KBM-7 (cell line): ENCODE results near the gene DCLK1.

Experiments
- DNase-seq: peaks from one replicate; pipeline ENCODE4 v3.0.0-alpha.2; 2015
- in situ Hi-C: fragments of 300-500 bp; cut with MboI; formaldehyde crosslinking; loops from 2 replicates; pipeline ENCODE4 v1.14.3; 2020; ENCODE audit warnings: low sequenced_read_pairs, low pct_unique_long_range_greater_than_20kb, mixed read lengths

DCLK1 gene

DNA sequence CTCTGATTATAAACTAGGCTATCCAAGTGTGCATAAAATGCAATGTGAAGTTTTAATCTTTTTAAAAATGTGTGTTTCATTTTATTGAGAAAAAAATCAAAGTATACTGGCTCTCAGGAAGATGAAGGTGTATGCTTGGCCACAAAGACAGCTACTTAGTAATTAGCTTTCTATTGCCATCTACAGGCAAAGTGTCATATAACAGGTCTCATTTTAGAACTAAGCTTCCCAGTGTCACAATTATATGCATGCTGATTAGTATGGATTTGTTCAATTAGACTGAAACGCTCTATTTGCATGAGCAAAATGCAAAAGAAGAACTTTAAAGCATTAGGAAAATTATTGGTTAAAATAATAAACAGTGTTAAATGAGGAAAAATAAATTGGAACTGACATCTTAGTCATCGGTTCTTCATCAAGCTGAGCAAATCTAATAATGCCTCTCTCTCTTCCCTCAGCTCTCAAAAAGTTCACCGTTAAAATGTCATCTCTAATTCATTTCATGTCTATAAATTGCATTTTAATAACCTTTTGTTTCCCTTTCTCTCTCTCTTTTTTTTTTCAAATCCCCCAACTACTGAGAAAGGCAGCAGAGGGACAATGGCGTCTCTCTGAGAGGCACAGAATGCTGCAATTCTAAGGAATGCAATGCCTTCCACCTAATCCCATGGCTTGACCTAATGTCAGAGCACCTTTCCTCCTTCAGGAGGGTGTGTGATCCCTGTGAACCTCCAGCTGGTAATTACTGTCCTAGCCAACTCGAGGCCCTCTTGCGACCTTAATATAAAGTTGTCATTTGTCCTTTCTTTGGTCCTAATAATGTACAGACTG is 341.6 kb downstream of the DCLK1 start:
- in situ Hi-C loops: no loop called here
- DNase-seq: peak; percentile 57

DNA sequence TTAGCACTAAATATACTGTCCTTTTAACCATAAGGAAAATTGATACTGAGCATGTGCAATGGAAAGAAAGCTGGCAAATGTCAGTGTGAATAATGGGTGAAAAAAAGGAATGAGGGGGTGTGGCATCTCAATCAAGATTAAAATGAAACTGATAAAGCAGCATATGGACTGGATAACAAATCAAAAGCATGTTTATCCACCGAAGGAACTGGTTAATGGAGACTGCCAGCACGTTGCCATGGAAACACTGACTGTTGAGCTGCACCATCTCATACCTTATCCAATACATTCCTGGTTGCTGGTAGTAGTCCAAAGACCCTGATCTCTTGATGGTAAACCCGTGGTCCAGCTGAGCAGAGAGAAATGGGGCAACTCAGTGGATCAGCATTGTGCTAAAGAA is 343.2 kb downstream of the DCLK1 start:
- DNase-seq: no peak
- in situ Hi-C loops: no loop called here

DNA sequence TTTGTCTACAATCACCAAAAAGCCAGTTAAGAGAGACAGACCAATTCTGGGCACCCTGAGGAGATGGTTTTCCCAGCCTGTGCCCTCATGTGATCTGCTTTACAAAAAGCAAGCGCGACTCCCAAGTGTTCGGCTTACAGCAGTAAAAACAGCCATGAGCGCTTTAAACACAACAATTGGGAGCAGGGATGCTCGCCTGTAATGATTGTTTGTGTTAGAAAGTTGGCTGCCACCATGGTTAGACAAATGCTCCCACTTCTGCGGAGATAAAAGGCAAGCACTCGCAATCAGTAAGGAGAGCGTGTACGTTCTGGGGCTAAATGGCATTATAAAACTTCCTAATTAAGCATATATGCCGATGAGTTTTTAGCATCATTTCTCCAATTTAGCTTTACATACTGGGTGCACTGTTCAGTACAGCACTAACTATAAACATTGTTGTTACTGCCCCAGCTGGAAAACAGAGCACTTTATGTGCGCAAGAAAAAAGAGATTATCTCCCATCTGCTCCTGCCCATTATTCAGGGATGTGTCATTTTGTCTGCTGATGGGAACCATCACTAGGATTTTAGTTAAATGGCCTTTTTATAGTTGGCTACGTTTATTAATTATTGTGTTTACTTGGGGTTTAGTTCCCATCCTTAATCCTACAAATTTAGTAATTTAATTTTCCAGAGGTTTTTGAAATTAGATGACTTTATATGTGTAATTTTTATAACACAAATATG is 345.4 kb downstream of the DCLK1 start:
- in situ Hi-C loops: no loop called here
- DNase-seq: no peak

DNA sequence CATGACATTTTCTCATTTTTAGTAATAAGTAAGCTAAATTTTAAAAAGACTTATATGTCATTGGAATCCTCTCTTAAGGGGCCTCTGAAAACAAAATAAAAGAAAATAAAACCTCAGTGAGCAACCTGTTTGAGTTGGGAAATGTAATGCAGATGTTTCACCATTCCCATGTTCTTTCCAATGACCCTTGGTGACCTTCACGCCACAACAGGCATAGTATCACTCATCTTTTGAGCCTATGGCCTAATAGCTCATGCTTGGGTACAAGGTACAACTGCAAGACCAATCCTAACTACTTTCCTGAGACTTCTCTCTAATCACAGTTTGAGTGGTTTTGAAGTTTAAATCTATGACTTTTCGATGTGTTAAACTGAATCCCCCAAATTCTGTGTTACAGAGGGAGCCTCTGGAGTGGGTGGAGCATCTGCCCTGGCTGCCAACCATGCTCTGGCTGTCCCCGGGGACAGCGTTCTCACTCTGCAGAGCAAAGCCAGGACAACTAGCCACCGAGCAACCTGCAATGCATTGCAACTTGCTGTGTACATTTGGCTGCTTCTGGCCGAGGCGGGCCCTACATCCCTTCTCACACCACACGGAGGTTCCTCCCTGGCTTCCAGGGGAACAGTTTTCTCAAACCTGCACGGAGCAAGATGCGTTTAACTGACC is 346.8 kb downstream of the DCLK1 start:
- in situ Hi-C loops: no loop called here
- no peak for DNase-seq

DNA sequence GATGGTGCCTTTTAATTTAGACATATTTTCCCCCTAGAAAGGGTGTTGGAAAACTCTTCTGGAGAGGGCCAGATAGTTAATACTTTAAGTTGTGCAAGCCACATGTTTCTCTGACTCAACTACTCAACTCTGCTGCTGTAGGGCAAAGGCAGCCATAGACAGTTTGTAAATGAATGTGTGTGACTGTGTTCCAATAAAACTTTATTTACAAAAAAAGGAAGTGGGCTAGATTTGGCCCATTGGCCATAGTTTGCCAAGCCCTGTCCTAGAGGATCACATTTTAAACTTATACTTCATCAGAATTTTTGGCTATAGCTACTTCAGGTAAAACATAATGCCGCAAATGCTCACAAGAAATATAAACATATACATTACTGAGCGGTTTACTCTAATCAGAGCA is 348.4 kb downstream of the DCLK1 start:
- in situ Hi-C loops: no loop called here
- no peak for DNase-seq

DNA sequence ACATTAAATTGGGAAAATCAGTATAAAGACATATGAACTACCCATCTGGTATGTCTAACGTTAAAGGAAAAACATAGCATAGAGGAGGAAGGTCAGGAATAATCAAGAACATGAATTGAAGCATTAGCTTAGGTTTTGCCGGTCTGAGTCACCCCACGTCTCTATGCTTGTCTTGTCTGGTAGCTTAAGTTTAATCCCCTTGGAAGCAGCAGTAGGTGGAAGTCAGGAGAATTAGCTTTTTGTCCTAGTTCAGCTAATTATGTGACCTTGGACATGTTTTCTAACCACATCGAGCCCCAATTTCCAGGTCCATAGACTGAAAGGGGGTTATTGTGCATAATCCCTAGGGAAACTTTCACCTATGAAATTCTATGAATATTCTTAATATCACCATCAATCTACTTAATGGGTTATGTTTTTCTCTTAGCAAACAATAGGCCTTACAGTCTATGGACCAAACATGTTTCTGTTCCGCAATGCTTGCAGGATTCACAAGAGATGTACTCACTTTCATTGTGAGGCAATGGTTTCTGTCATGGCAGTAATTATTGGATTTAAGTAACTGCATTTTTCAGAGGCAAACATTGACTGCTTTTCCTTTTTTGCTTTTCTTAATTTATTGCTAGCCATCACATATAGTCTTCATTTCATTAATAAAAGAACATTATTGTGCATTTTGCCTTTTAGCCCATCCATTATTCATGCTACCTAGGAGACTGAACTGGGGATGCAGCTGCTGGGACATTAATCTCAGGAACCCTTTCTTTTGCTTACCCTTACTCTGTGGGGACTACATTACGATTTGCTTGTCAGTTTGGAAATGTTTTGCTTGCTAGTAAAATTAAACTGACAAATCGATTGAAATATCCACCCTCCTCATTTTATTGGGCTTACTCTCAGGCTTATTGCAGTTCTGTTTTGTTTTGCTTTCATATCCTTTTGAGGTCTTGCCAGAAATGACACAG is 349.9 kb downstream of the DCLK1 start:
- no peak for DNase-seq
- in situ Hi-C loops: no loop called here

DNA sequence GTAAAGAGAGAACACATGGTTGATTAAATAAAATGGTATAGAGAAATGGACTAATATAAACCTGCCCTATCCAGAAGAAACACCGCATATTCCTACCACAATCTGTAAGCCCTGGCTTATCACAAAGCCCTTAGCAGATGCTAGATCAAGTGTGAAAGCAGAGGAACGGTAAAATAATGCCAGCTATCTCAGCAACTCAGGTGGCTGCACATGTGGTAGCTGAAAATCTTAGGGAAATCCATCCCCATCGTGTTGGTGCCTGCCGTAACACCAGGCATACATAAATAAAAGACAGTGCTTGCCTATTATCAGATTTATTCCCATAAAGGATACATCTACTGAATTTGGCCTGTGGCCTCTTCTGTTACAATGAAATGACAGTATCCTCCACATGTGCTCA is 350.6 kb downstream of the DCLK1 start:
- no peak for DNase-seq
- in situ Hi-C loops: no loop called here

DNA sequence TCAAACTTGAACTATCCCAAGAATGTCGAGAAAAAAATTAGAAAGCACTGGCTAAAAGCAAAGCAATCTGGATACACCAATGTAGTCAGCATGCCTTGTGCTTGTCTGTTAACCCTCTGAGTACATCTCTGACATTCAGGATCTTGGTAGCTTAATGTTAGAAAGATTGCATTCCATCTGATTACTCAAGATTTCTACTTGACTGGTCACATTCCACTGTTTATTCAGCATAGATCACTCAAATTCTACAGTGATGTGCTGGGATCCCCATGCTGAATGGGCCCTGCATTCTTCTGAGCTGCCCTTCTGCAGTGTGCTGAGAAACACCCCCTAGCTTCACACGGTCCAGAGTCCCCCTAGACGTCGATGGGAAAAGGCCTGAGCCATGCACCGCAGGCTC is 359.3 kb downstream of the DCLK1 start:
- in situ Hi-C loops: no loop called here
- no peak for DNase-seq

DNA sequence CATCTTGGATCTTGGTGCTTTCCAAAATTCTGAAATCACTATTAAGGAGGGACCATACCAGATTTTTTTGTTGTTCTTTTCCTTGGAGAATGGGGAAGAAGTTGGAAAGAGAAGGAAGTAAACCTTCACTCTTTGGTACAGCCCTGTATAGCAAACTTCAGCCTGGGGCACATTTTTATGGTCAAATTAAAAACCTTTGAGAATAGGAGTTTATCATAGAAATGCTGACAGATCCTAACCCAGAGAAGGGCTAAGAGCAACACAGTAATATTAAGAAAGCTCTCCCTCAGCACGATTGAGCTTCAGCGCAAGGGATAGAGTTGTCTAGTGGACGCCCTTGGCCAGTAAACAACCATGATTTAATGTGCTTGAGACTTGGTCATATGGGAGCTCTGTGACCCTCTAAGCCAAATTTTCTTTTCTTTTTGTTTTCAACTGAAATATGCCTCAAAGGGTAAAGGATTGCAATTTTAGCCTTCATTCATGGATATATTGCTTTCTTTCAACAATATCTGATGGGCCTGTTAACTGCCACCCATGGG is 360.4 kb downstream of the DCLK1 start:
- in situ Hi-C loops: no loop called here
- DNase-seq: no peak

DNA sequence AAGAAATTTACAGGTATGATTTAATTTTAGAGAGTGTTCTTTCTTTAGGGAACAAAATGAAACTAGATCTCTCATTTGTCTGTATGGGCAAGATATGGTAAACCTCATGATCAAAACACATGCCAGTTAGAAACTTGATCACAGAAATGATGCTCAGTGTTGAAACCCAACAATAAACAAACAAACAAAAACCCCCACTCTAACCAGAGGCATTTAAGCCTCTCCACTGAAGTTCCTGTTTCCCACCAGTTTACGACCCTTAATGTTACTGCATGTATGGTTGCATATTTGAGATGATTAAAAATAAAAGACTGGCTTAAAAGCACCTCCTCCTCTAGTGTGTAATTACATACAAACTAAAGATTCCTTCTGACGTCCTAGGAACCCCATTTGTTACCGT is 361.4 kb downstream of the DCLK1 start:
- in situ Hi-C loops: no loop called here

DNA sequence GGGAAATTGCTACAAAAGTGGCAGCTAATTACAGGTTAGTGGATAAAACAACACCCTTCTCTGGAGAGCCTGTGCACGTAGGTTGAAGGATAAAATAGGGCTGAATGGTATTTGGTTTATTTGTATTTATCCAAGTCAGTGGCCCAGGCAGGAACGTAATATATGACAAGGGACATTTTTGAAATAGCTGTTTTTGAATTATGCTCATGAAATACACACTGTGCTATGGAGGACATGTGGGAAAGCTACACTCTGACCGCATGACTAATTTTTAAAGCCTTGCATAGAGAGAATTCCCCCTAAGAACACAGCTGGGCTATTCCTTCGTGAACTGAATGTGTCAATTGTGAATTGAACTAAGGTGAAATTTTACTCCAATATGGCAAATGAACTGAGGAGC is 362.6 kb downstream of the DCLK1 start:
- in situ Hi-C loops: no loop called here
- DNase-seq: no peak

More for the DNA sequence above, 361.4 kb downstream of the DCLK1 start:
- peak; percentile 15 for DNase-seq

DNA sequence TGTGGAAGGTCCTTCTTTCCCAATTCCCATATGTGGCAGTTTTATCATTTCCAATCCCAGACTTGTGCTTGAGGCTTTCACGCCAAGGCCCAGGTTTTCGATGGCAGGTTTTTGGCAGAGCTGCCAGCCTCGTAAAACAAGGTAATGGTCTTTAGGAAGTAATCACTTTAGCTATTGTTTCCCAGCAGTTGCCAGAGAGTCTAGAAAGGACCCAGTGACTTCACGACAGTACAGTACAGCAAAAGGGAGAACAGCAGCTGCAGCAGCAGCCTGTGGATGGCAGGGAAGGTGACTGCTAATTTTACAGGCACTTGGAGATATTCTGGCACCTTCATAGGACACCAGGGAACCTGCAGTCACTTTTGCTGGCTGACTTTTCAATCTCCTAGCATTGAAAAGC is 363.1 kb downstream of the DCLK1 start:
- no peak for DNase-seq
- in situ Hi-C loops: no loop called here

DNA sequence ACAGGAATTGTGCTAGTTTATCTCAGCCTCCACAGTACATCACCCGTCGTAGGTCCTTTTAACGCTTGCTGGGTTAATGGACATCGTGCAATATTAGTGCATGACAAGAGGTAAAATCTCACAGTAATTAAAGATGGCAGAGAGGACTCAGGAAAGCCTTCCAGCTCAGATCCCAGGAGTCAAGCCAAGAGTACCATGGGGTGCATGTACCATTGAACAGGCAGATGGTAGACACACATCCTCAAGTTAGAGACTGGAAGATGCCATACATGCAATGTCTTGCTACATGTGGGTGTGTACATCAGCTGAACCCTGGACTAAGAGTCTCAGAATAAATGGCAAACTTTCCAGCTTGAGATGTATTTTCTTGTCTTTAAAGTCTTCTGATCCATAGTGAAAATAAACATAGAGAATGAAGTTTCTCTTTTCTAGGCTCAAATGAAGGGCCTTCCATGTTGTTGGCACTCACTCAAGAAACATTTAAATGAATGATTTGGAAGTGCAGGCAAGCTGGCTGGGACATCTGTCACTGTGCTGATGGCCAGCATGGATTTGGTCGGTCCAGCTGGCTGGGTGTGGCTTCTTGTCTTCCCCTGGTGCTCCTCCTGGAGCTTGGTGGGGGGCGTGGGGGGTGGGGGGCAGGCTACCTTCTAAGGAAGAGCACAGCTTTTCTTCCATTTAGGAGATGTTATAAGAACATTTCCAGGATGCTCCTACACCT is 363.8 kb downstream of the DCLK1 start:
- DNase-seq: no peak
- in situ Hi-C loops: no loop called here

DNA sequence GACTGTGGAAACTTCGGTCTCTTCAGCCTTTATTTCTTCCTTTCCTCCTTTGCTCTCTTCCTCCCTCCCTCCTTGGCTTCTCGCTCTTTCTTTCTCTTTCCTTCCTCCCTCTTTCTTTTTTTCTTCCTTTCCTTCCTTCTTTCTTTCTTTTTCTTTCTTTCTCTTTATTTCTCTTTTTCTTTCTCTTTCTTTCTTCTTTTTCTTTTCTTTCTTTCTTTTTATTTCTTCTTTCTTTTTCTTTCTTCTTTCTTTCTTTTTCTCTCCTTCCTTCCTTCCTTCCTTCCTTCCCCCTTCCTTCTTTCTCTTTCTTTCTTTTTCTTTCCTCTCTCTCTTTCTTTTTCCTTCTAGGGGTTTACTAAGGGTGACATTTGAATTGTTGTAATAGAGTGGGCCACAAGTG is 364.5 kb downstream of the DCLK1 start:
- in situ Hi-C loops: no loop called here
- no peak for DNase-seq

DNA sequence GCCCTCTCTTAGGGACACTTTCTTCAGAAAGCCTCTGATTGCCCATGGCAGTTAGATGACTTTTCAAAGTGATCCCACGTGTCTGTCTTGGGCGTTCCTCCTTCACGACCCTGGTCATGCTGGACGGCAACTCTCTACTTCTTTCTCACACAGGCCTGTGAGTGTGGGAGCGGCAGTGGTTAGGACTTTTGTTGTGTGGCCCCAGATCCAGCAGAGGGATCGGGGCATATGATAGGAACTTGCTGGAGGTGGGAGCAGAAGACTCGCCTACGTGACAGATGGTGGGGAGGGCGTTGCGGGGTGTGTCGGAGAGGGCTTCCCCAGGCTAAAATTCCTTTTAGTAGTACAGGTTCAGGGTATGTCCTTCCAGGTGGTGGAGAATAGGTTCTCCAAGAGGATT is 365.2 kb downstream of the DCLK1 start:
- no peak for DNase-seq
- in situ Hi-C loops: no loop called here

DNA sequence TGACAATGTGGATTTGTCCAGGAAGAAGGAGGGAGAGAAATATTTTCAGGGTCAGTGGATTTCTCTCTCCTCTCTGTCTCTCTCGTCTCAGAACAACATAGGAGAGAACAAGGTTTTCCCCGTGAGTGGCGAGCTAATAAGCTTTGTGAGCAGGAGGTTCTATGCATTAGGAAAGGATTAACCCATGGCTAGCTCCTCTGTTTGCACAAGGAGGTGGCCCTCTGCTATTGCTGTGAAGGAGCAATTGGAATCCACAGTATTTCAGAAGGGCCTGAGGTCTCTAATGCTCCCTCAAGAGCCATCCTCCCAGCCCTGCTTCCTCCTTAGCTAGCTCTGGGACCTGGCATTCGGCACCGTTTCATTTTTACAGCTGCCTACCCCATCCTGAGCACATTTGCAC is 365.8 kb downstream of the DCLK1 start:
- in situ Hi-C loops: no loop called here
- no peak for DNase-seq

DNA sequence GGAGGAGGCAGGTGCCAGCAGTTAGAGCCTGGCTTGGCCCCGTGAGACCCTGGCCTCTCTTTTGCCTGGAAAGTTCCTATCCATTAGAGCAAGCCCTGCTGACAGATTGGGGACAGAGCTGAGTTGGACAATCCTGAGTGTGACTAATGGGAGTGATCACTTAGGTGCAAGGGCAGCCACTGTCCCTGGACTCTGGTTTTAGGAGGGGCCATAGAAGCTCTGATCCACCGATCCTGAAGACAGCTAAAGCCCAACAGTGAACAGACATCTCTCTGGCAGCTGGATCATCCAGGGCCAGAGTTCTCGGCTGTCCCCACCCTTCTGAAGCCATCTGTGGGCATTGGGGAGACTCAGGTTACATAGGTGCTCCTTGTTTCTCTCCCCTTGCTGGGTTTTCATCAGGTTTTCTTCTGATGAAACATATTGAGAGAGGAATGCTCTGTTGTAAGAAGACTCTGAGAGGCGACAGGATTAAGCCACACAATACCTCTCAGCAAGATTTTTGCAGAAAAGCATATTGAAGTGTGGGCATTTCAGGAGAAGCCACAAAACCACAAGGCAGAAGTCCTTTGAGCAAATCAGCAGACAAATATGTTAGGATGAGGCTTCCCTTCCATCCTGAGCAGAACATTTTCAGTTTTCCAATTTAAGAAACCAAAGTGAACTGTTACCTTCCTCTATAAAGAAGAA is 366.7 kb downstream of the DCLK1 start:
- in situ Hi-C loops: no loop called here
- DNase-seq: no peak

DNA sequence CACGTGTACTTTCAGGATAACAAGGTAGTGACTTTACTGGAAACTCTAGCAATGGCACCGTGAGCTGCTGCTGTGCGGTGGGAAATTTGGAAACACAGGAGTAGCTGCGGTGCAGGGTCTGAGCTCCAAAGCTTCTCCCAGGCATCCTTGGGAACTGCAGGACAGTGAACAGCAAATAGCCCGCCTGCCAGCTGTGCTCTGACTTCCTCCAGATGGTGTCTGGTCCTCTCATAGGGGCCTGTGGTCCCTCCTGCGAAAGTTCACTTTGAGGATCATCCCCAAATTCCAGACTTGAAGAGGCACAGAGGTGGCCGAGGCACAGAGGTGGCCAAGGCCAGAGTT is 367.4 kb downstream of the DCLK1 start:
- DNase-seq: no peak
- in situ Hi-C loops: no loop called here
